Measurements from ENCODE around the gene FOXP1. TPM values are rescaled to one million over a fixed set of nuclear protein-coding genes. Genes with fewer than 3 reads are reported as not detected.

Gene FOXP1
- total and polyA plus RNA-seq, 4 donors, result 4.9 to 35.4 (median 32.0) TPM

DNA sequence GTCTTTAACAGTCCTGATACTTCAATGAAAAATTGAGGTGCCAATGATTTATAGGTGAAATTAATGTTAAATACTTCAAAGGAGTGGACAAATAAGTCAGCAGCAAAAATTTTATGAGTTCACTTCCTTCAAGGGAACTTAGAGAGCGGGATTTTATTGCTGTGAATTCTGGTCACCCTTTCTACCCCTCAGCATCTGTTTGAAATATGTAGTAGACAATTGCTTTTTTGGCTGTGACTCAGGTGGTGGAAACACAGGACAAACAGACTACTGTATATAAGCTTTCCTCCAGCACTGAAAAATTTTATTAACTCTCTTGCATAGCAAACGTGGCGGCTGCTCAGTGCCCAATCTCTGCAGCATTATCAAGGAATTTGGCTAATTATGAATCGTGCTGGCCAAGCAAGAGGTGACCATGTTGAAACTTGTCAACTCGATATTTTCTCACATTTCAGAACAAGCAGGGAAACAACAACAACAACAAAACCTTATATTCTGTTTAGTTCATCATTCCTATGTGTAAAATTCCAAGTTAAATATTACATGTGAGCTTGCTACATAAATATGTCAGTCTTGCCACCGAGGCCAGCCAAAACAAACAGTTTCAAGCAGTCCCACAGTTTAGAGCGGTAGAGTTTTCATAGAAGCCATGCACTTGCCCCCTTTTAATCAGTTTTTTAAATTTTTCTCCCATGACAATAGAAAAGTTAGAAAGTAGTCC is 420.2 kb downstream of the FOXP1 start:
- TF ChIP-seq GABPA (IDR thresholded peaks at IDR 0.05 in 1 of 2, conservative IDR thresholded peaks at IDR 0.05 in 1 of 2), result no peak
- peak; percentile 45 for TF ChIP-seq YY1 (IDR thresholded peaks at IDR 0.05)
- Histone ChIP-seq H3K9ac (ENCODE audit: low read depth in 1 of 2, low read length in 2 of 2) (no peak overlapping the region), H3K36me3 (ENCODE audit: control insufficient read depth in 4 of 4, insufficient read depth in 3 of 4, low read depth in 1 of 4, low read length in 3 of 4) (peaks cover 0 to 3% (median 0%) of the 10 kb centered on the region in 4 donors), H3K4me1 (ENCODE audit: control insufficient read depth in 4 of 4, insufficient read depth in 4 of 4, low read length in 3 of 4) (peaks cover 0 to 14% (median 12%) of the 10 kb centered on the region in 4 donors), H3K27me3 (ENCODE audit: control insufficient read depth in 4 of 4, insufficient read depth in 4 of 4, low read length in 3 of 4) (no peaks in the 10 kb centered on the region), H3K4me3 (ENCODE audit: low read depth in 1 of 3, low read length in 3 of 3) (peak overlapping the region in 1 of 3 donors; percentile 4), H3K27ac (ENCODE audit: low read depth in 1 of 2, low read length in 2 of 2) (peak overlapping the region in 1 of 2 donors; percentile 28), H3K9me3 (ENCODE audit: control insufficient read depth in 4 of 4, low read length in 3 of 4) (no peaks in the 10 kb centered on the region)
- no peak for DNase-seq (ENCODE audit: low spot score)
- 51% methylated on average over 7 of the region's 7 CpGs for WGBS

DNA sequence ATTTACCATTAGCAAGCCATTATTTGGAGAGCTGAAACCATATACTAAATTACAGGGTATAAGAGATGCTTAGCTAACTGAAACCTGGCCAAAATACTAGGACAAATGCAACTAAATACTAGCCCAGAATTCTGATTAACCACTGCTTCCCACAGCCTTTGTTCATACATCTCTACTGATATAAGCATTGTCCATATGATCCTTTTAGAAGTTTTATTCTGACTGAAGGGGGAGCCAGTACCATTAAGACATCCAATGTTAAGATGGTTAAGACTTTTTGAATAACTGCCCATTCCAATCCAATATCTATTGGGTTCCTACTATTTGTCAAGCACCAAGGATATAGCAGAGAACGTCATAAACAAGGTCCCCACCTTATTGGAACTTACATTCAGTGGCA is 421.3 kb downstream of the FOXP1 start:
- DNase-seq (ENCODE audit: low spot score), result no peak
- no peak overlapping the region for H3K27ac ChIP-seq (ENCODE audit: low read depth in 1 of 2, low read length in 2 of 2)
- WGBS, result 84% methylated on average over 1 of the region's 1 CpG
- H3K4me1 ChIP-seq (ENCODE audit: control insufficient read depth in 4 of 4, insufficient read depth in 4 of 4, low read length in 3 of 4), result peaks cover 0 to 14% (median 12%) of the 10 kb centered on the region in 4 donors
- no peak overlapping the region for H3K9ac ChIP-seq (ENCODE audit: low read depth in 1 of 2, low read length in 2 of 2)
- H3K4me3 ChIP-seq (ENCODE audit: low read depth in 1 of 3, low read length in 3 of 3), result no peak overlapping the region
- TF ChIP-seq HNF4G (IDR thresholded peaks at IDR 0.05) (no peak), FOXA2 (IDR thresholded peaks at IDR 0.05) (no peak), GABPA (IDR thresholded peaks at IDR 0.05 in 1 of 2, conservative IDR thresholded peaks at IDR 0.05 in 1 of 2) (no peak), SP1 (IDR thresholded peaks at IDR 0.05) (no peak), RXRA (IDR thresholded peaks at IDR 0.05) (no peak), JUND (IDR thresholded peaks at IDR 0.05) (no peak), TAF1 (conservative IDR thresholded peaks at IDR 0.05) (no peak), RAD21 (IDR thresholded peaks at IDR 0.05) (no peak), EGR1 (IDR thresholded peaks at IDR 0.05; ENCODE audit: low read depth in 2 of 2) (no peak)
- TF ChIP-seq, protein P1, sequence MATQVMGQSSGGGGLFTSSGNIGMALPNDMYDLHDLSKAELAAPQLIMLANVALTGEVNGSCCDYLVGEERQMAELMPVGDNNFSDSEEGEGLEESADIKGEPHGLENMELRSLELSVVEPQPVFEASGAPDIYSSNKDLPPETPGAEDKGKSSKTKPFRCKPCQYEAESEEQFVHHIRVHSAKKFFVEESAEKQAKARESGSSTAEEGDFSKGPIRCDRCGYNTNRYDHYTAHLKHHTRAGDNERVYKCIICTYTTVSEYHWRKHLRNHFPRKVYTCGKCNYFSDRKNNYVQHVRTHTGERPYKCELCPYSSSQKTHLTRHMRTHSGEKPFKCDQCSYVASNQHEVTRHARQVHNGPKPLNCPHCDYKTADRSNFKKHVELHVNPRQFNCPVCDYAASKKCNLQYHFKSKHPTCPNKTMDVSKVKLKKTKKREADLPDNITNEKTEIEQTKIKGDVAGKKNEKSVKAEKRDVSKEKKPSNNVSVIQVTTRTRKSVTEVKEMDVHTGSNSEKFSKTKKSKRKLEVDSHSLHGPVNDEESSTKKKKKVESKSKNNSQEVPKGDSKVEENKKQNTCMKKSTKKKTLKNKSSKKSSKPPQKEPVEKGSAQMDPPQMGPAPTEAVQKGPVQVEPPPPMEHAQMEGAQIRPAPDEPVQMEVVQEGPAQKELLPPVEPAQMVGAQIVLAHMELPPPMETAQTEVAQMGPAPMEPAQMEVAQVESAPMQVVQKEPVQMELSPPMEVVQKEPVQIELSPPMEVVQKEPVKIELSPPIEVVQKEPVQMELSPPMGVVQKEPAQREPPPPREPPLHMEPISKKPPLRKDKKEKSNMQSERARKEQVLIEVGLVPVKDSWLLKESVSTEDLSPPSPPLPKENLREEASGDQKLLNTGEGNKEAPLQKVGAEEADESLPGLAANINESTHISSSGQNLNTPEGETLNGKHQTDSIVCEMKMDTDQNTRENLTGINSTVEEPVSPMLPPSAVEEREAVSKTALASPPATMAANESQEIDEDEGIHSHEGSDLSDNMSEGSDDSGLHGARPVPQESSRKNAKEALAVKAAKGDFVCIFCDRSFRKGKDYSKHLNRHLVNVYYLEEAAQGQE (IDR thresholded peaks at IDR 0.05), result no peak
- TF ChIP-seq, protein P2, sequence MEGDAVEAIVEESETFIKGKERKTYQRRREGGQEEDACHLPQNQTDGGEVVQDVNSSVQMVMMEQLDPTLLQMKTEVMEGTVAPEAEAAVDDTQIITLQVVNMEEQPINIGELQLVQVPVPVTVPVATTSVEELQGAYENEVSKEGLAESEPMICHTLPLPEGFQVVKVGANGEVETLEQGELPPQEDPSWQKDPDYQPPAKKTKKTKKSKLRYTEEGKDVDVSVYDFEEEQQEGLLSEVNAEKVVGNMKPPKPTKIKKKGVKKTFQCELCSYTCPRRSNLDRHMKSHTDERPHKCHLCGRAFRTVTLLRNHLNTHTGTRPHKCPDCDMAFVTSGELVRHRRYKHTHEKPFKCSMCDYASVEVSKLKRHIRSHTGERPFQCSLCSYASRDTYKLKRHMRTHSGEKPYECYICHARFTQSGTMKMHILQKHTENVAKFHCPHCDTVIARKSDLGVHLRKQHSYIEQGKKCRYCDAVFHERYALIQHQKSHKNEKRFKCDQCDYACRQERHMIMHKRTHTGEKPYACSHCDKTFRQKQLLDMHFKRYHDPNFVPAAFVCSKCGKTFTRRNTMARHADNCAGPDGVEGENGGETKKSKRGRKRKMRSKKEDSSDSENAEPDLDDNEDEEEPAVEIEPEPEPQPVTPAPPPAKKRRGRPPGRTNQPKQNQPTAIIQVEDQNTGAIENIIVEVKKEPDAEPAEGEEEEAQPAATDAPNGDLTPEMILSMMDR (IDR thresholded peaks at IDR 0.05; ENCODE audit: low read depth, low read length, missing input control), result no peak
- TF ChIP-seq, protein P3, sequence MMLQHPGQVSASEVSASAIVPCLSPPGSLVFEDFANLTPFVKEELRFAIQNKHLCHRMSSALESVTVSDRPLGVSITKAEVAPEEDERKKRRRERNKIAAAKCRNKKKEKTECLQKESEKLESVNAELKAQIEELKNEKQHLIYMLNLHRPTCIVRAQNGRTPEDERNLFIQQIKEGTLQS (IDR thresholded peaks at IDR 0.05), result no peak
- TF ChIP-seq, protein P4, sequence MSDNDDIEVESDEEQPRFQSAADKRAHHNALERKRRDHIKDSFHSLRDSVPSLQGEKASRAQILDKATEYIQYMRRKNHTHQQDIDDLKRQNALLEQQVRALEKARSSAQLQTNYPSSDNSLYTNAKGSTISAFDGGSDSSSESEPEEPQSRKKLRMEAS (IDR thresholded peaks at IDR 0.05), result no peak
- TF ChIP-seq, protein P5, sequence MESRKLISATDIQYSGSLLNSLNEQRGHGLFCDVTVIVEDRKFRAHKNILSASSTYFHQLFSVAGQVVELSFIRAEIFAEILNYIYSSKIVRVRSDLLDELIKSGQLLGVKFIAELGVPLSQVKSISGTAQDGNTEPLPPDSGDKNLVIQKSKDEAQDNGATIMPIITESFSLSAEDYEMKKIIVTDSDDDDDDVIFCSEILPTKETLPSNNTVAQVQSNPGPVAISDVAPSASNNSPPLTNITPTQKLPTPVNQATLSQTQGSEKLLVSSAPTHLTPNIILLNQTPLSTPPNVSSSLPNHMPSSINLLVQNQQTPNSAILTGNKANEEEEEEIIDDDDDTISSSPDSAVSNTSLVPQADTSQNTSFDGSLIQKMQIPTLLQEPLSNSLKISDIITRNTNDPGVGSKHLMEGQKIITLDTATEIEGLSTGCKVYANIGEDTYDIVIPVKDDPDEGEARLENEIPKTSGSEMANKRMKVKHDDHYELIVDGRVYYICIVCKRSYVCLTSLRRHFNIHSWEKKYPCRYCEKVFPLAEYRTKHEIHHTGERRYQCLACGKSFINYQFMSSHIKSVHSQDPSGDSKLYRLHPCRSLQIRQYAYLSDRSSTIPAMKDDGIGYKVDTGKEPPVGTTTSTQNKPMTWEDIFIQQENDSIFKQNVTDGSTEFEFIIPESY (IDR thresholded peaks at IDR 0.05), result no peak
- no peaks in the 10 kb centered on the region for H3K27me3 ChIP-seq (ENCODE audit: control insufficient read depth in 4 of 4, insufficient read depth in 4 of 4, low read length in 3 of 4)
- no peaks in the 10 kb centered on the region for H3K9me3 ChIP-seq (ENCODE audit: control insufficient read depth in 4 of 4, low read length in 3 of 4)
- H3K36me3 ChIP-seq (ENCODE audit: control insufficient read depth in 4 of 4, insufficient read depth in 3 of 4, low read depth in 1 of 4, low read length in 3 of 4), result peaks cover 0 to 3% (median 0%) of the 10 kb centered on the region in 4 donors
